HepG2 (cell line): Measurements from ENCODE around the gene PSMD8.

Experiments
- EP300 ChIP-seq, 3 experiments: sonication (generic) in 1 of 3; formaldehyde crosslinking in 1 of 3; IDR thresholded peaks; 2 replicates each; pipeline versions ENCODE4 v1.5.1 to v1.6.1; 2011 to 2020; ENCODE audit warnings: low read depth in 2 of 3, low read length in 2 of 3, borderline replicate concordance in 1 of 3, improper control_type of control experiment in 1 of 3, mild to moderate bottlenecking in 1 of 3, missing genetic modification reagents in 1 of 3, moderate library complexity in 1 of 3
- KLF9 ChIP-seq: IDR thresholded peaks from 2 replicates; pipeline ENCODE4 v1.6.1; 2016; ENCODE audit warnings: low read depth
- MED8 ChIP-seq: sonication (generic); formaldehyde crosslinking; IDR thresholded peaks from 2 replicates; pipeline ENCODE4 v1.8.1; 2023; ENCODE audit warnings: mild to moderate bottlenecking, missing genetic modification reagents; ENCODE audit not compliant: insufficient replicate concordance
- TARDBP ChIP-seq: sonication (generic); formaldehyde crosslinking; IDR thresholded peaks from 2 replicates; pipeline ENCODE4 v1.8.0; 2022; ENCODE audit warnings: mild to moderate bottlenecking, missing genetic modification reagents
- ZNF251 ChIP-seq: sonication (generic); formaldehyde crosslinking; IDR thresholded peaks from 2 replicates; pipeline ENCODE4 v1.9.0; 2021; ENCODE audit warnings: mild to moderate bottlenecking, missing genetic modification reagents
- ZNF3 ChIP-seq: IDR thresholded peaks from 2 replicates; pipeline ENCODE4 v1.7.0; 2017; ENCODE audit warnings: inconsistent platforms
- TF ChIP-seq, protein P1 (sequence below): sonication (generic); formaldehyde crosslinking; IDR thresholded peaks from 2 replicates; pipeline ENCODE4 v1.5.0; 2020; ENCODE audit warnings: mild to moderate bottlenecking, missing genetic modification reagents, moderate library complexity
- TF ChIP-seq, protein P2 (sequence below): sonication (generic); formaldehyde crosslinking; IDR thresholded peaks from 2 replicates; pipeline ENCODE4 v1.5.1; 2020; ENCODE audit warnings: missing genetic modification reagents, mild to moderate bottlenecking, borderline replicate concordance
- TF ChIP-seq, protein P3 (sequence below): sonication (generic); formaldehyde crosslinking; IDR thresholded peaks from 2 replicates; pipeline ENCODE4 v1.8.1; 2022; ENCODE audit warnings: mild to moderate bottlenecking, missing genetic modification reagents
- TF ChIP-seq, protein P4 (sequence below): IDR thresholded peaks from 2 replicates; pipeline ENCODE4 v1.6.1; 2018; ENCODE audit warnings: missing genetic modification reagents, mild to moderate bottlenecking, missing compliant biosample characterization
- TF ChIP-seq, protein P5 (sequence below): sonication (generic); formaldehyde crosslinking; IDR thresholded peaks from 2 replicates; pipeline ENCODE4 v1.8.1; 2023; ENCODE audit warnings: mild to moderate bottlenecking, missing genetic modification reagents
- TF ChIP-seq, protein P6 (sequence below), 2 experiments: IDR thresholded peaks; 2 replicates each; pipeline ENCODE4 v1.6.1; 2011 to 2012; ENCODE audit warnings: low read length in 2 of 2, borderline replicate concordance in 1 of 2, low read depth in 1 of 2, mild to moderate bottlenecking in 1 of 2, moderate library complexity in 1 of 2

DNA sequence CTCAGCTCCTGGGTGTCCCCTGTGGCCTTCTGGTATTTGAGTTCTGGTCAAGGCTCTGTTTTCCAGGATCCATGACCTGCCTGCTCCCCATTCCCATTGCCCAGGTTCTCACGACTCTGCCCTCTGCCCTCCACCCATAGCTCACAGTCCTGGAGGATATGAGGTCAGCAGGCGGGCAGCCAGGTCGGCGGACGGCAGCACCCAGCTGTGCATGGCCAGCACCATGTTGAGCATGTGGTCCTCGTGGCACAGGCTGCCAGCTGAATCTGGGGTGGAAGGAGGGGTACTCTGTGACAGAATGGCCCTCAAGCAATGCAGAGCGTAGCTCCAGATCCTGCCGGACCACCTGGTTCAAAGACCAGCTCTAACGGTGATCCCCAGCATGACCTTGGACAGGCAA, 46.6 kb downstream of the PSMD8 start:
- TF ChIP-seq, protein P1, sequence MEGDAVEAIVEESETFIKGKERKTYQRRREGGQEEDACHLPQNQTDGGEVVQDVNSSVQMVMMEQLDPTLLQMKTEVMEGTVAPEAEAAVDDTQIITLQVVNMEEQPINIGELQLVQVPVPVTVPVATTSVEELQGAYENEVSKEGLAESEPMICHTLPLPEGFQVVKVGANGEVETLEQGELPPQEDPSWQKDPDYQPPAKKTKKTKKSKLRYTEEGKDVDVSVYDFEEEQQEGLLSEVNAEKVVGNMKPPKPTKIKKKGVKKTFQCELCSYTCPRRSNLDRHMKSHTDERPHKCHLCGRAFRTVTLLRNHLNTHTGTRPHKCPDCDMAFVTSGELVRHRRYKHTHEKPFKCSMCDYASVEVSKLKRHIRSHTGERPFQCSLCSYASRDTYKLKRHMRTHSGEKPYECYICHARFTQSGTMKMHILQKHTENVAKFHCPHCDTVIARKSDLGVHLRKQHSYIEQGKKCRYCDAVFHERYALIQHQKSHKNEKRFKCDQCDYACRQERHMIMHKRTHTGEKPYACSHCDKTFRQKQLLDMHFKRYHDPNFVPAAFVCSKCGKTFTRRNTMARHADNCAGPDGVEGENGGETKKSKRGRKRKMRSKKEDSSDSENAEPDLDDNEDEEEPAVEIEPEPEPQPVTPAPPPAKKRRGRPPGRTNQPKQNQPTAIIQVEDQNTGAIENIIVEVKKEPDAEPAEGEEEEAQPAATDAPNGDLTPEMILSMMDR (CRISPR knock-in tag) = no peak
- TF ChIP-seq MED8 (no peak), TARDBP (CRISPR knock-in tag) (no peak), EP300 (IDR thresholded peaks at IDR 0.05; ENCODE audit: low read depth in 2 of 2, low read length in 2 of 2) (no peak), EP300 (CRISPR knock-in tag; IDR thresholded peaks at IDR 0.05; ENCODE audit: borderline replicate concordance) (no peak), ZNF3 (CRISPR knock-in tag) (no peak), ZNF251 (CRISPR knock-in tag) (no peak), KLF9 (CRISPR knock-in tag) (no peak)
- TF ChIP-seq, protein P2, sequence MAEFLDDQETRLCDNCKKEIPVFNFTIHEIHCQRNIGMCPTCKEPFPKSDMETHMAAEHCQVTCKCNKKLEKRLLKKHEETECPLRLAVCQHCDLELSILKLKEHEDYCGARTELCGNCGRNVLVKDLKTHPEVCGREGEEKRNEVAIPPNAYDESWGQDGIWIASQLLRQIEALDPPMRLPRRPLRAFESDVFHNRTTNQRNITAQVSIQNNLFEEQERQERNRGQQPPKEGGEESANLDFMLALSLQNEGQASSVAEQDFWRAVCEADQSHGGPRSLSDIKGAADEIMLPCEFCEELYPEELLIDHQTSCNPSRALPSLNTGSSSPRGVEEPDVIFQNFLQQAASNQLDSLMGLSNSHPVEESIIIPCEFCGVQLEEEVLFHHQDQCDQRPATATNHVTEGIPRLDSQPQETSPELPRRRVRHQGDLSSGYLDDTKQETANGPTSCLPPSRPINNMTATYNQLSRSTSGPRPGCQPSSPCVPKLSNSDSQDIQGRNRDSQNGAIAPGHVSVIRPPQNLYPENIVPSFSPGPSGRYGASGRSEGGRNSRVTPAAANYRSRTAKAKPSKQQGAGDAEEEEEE (CRISPR knock-in tag) = no peak
- TF ChIP-seq, protein P3, sequence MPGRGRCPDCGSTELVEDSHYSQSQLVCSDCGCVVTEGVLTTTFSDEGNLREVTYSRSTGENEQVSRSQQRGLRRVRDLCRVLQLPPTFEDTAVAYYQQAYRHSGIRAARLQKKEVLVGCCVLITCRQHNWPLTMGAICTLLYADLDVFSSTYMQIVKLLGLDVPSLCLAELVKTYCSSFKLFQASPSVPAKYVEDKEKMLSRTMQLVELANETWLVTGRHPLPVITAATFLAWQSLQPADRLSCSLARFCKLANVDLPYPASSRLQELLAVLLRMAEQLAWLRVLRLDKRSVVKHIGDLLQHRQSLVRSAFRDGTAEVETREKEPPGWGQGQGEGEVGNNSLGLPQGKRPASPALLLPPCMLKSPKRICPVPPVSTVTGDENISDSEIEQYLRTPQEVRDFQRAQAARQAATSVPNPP = no peak
- TF ChIP-seq, protein P4, sequence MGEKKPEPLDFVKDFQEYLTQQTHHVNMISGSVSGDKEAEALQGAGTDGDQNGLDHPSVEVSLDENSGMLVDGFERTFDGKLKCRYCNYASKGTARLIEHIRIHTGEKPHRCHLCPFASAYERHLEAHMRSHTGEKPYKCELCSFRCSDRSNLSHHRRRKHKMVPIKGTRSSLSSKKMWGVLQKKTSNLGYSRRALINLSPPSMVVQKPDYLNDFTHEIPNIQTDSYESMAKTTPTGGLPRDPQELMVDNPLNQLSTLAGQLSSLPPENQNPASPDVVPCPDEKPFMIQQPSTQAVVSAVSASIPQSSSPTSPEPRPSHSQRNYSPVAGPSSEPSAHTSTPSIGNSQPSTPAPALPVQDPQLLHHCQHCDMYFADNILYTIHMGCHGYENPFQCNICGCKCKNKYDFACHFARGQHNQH (CRISPR knock-in tag) = no peak
- TF ChIP-seq, protein P5, sequence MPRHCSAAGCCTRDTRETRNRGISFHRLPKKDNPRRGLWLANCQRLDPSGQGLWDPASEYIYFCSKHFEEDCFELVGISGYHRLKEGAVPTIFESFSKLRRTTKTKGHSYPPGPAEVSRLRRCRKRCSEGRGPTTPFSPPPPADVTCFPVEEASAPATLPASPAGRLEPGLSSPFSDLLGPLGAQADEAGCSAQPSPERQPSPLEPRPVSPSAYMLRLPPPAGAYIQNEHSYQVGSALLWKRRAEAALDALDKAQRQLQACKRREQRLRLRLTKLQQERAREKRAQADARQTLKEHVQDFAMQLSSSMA (CRISPR knock-in tag) = no peak
- TF ChIP-seq, protein P6, sequence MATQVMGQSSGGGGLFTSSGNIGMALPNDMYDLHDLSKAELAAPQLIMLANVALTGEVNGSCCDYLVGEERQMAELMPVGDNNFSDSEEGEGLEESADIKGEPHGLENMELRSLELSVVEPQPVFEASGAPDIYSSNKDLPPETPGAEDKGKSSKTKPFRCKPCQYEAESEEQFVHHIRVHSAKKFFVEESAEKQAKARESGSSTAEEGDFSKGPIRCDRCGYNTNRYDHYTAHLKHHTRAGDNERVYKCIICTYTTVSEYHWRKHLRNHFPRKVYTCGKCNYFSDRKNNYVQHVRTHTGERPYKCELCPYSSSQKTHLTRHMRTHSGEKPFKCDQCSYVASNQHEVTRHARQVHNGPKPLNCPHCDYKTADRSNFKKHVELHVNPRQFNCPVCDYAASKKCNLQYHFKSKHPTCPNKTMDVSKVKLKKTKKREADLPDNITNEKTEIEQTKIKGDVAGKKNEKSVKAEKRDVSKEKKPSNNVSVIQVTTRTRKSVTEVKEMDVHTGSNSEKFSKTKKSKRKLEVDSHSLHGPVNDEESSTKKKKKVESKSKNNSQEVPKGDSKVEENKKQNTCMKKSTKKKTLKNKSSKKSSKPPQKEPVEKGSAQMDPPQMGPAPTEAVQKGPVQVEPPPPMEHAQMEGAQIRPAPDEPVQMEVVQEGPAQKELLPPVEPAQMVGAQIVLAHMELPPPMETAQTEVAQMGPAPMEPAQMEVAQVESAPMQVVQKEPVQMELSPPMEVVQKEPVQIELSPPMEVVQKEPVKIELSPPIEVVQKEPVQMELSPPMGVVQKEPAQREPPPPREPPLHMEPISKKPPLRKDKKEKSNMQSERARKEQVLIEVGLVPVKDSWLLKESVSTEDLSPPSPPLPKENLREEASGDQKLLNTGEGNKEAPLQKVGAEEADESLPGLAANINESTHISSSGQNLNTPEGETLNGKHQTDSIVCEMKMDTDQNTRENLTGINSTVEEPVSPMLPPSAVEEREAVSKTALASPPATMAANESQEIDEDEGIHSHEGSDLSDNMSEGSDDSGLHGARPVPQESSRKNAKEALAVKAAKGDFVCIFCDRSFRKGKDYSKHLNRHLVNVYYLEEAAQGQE (IDR thresholded peaks at IDR 0.05; ENCODE audit: borderline replicate concordance in 1 of 2, low read depth in 1 of 2, low read length in 2 of 2) = no peak
